ENCODE results near the gene CDHR2. TPM values are rescaled to one million over a fixed set of nuclear protein-coding genes. Genes with fewer than 3 reads are reported as not detected.

The CDHR2 gene
- total RNA-seq, 1 donor from 2014 or later: 1.7 TPM

DNA sequence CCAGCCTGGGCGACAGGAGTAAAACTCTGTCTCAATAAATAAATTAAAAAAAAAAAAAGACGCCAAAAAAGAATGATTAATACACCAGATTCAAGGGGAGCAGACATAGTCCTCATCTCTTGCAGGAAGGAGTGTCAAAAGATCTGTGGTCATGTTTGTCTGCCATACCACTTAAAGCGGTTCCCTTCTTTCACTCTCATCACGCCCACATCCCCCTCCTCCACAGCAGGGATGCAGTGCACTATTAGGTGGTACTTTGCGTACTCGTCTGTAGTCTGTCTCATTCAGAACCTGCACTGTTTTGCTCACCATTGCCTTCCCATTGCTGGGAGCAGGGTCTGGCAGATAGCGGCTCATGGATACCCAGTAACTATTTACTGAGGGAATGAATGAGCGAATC lies 11.2 kb downstream of the CDHR2 start:
- intact Hi-C loops (cut with micrococcal nuclease): no loop called here

DNA sequence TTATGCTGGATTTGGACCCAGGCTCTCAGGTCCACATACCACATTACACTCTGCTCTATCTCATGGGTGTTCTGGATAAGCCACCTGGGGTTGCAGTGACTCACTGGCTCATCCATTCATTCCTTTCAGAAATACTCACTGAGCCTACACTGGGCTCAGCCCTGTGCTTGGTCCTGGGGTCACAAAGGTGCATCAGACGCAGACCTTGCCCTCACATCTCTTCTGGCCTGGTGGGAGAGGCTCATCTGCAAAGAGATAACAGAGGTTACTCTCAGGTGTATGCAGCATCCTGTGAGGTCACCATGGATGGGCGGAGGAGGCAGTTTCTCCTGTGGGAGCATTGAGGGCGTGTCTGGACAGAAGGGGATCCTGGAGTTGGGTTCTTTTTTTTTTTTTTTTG lies 12.1 kb downstream of the CDHR2 start:
- intact Hi-C loops (cut with micrococcal nuclease): no loop called here

DNA sequence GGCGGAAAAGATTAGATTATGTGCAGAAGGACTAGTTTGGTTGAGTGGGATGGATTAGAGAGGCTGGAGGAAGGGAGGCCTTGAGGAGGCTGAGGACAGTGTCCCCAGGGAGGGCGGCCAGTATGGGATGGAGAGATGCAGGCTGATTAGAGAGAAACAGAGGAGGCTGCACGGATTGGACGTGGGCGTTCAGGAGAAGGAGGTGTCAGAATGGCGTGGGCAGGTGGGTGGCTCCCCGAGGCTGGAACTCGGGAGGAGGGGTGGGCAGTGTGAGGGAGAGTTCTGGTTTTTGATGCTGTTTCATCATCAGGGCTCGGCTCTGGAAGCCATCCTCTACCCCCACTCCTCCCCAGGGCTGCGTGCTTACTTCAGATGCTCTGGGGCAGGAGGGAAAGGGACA lies 13.0 kb downstream of the CDHR2 start:
- intact Hi-C loops (cut with micrococcal nuclease): no loop called here

GRCh38 chr5:176564002-176564401 lies 14.9 kb downstream of the CDHR2 start:
- intact Hi-C loops (cut with micrococcal nuclease): no loop called here

GRCh38 chr5:176565760-176566288 lies 16.7 kb downstream of the CDHR2 start:
- intact Hi-C loops (cut with micrococcal nuclease): no loop called here

DNA sequence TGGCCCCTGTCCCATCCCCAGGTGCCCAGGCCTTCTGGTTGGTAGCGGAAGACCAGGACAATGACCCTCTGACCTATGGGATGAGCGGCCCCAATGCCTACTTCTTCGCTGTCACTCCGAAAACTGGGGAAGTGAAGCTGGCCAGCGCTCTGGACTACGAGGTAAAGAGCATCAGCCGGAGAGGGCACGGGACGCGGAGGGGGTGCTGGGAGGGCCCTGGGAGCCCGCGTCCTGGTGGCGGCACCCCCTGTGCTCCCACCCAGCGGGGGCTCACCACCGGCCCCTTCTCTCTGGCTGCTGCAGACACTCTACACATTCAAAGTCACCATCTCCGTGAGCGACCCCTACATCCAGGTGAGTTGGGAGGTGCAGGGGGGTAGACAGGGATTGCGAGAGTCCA lies 19.5 kb downstream of the CDHR2 start:
- intact Hi-C loops (cut with micrococcal nuclease): no loop called here

GRCh38 chr5:176570044-176570443 lies 20.9 kb downstream of the CDHR2 start:
- intact Hi-C loops (cut with micrococcal nuclease): no loop called here

DNA sequence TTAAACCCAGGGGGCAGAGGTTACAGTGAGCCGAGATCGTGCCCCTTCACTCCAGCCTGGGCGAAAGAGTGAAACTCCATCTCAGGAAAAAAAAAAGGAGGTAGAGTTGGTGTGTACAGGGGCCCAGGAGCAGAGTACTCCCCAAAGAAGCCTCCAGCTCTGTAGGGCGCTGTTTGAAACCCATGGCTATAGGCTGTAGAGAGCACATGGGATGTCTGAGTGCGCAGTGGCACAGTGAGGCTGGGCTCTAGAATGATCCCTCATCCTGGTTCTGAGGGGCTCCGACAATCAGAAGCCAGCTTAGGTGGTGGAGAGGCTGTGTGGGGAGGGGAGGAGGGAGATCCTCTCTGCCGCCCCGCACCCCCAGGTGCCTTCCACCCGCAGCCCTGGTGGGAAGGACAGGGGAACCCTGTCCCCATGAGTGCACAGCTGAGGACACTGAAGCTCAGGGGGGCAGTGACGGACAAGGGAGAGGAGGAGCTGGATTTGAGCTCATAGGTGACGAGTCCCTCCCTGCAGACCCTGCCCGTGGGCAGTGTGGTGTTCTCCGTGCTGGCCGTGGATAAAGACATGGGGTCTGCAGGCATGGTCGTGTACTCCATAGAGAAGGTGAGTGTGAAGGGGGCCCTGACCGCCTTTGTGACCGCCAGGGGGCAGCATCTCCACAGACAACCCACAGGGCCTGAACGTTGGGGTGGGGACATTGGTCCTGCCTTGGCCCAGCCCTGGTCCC lies 24.6 kb downstream of the CDHR2 start:
- intact Hi-C loops (cut with micrococcal nuclease): loop anchor here (1.0 to 2.0 kb wide), 7 partner anchors 24 to 385 kb away; partner anchors contain the start of genes CLTB, FAF2 and TSPAN17

DNA sequence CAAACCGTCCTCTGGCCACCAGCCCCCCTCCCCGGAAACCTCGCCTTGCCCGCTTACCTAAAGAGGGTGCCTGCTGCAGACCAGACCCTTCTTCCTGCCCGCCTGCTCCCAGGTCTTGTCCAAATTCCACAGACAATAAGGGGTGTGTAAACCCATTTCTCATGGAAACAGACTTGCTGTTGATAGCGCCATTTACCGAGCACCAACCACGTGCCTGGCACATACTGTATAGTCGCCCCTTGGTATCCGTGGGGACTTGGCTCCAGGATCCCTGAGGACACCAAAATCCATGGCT lies 25.1 kb downstream of the CDHR2 start:
- intact Hi-C loops (cut with micrococcal nuclease): loop anchor here (1.0 to 2.0 kb wide), 7 partner anchors 23 to 385 kb away; partner anchors contain the start of genes CLTB, FAF2 and TSPAN17

GRCh38 chr5:176575066-176575465 lies 25.9 kb downstream of the CDHR2 start:
- intact Hi-C loops (cut with micrococcal nuclease): loop anchor here (2.0 kb wide), 2 partner anchors 72 to 384 kb away; partner anchors contain the start of gene TSPAN17

DNA sequence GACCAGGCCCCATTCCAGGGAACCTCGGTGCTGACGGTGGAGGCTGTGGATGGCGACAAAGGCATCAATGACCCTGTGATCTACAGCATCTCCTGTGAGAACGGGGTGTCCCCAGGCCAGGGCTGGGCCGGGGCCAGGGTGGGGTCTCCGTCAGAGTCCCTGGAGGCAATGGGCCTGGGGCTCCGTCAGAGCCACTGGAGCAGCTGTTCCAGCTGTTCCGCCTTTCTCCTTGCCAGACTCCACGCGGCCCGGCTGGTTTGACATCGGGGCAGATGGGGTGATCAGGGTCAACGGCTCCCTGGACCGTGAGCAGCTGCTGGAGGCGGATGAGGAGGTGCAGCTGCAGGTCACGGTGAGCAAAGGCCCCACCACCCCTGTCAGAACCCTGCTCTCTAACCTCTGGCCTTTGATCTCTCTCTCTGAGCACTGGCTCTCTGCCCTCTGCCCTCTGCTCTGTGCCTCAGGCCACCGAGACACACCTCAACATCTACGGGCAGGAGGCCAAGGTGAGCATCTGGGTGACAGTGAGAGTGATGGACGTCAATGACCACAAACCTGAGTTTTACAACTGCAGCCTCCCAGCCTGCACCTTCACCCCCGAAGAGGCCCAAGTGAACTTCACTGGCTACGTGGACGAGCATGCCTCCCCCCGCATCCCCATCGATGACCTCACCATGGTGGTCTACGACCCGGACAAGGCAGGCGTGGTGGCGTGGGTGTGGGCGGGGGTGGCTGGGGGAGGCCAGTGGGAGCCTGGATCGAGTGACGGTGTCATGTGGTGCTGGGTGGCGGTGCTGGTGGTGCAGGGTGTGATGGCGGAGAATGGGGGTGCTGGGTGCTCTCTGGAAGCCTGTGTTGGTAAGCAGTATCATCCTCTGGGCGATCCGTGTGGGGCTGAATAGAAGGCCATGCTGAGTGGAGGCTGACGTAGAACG lies 26.6 kb downstream of the CDHR2 start:
- intact Hi-C loops (cut with micrococcal nuclease): loop anchor here (2.0 kb wide), 2 partner anchors 71 to 383 kb away; partner anchors contain the start of gene TSPAN17

DNA sequence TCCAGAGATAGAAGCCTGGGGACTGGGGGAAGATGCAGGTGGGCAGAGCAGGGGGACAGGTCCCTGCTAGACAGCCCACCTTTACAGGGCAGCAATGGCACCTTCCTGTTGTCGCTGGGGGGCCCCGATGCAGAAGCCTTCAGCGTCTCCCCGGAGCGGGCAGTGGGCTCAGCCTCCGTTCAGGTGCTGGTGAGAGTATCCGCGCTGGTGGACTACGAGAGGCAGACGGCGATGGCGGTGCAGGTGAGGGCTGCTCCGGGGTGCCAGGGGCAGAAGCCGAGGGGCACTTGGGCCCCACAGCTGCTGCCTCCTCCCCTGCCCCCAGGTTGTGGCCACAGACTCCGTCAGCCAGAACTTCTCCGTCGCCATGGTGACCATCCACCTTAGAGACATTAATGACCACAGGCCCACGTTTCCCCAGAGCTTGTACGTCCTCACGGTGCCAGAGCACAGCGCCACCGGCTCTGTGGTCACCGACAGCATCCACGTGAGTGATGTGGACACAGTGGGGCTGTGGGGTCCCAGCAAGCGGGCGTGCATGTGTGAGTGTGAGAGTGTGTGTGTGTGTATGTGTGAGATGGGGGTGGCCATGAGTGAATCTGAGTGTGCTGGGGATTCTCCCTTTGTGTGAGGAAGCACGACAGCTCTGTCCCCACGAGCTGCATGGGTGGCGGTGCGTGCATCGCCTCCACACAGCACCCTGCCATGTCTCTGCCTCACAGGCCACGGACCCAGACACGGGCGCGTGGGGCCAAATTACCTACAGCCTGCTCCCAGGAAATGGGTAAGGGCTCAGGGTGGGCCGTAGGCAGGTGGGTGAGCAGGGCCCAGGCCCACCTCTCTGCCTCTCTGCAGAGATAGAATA lies 28.4 kb downstream of the CDHR2 start:
- intact Hi-C loops (cut with micrococcal nuclease): no loop called here

- intact Hi-C loops (cut with micrococcal nuclease): no loop called here
These were observed 29.3 kb downstream of the CDHR2 start for GRCh38 chr5:176578391-176578808.

- intact Hi-C loops (cut with micrococcal nuclease): no loop called here
These were observed 30.2 kb downstream of the CDHR2 start for GRCh38 chr5:176579323-176579722.

- intact Hi-C loops (cut with micrococcal nuclease): no loop called here
These were observed 32.2 kb downstream of the CDHR2 start for GRCh38 chr5:176581361-176581760.

GRCh38 chr5:176583076-176583475 lies 33.9 kb downstream of the CDHR2 start:
- intact Hi-C loops (cut with micrococcal nuclease): no loop called here

DNA sequence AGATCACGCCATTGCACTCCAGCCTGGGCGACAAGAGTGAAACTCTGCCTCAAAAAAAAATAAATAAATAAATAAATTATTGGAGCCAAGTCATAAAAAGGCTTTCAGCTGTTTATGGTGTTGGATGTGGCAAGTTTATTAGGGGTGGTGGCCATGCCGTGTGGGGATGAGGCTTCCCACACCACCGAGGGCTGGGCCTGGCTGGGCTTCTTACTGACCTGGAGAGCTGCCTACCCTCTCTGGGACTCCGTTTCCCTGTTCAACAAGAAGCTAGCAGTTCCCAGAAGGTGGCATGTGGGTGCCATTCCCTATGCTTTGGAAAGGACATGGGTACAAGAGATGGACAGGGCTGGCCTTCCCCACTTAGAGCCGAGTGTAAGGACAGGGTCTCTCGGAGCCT lies 38.3 kb downstream of the CDHR2 start:
- intact Hi-C loops (cut with micrococcal nuclease): no loop called here

DNA sequence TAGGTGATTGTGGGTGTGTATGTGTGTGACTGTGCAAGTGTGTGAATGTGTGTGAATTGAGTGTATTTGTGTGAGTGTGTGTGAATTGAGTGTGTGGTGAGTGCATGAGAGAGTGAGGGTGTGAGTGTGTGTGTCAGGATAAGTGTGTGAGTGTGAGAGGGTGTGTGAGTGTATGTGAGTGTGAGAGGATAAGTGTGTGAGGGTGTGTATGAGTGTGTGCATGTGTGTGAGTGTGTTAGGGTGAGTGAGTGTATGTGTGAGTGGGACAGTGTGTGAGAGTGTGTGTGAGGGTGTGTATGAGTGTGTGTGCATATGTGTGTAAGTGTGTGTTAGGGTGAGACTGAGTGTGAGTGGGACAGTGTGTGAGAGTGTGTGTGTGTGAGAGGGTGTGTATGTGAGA lies 39.2 kb downstream of the CDHR2 start:
- intact Hi-C loops (cut with micrococcal nuclease): no loop called here

DNA sequence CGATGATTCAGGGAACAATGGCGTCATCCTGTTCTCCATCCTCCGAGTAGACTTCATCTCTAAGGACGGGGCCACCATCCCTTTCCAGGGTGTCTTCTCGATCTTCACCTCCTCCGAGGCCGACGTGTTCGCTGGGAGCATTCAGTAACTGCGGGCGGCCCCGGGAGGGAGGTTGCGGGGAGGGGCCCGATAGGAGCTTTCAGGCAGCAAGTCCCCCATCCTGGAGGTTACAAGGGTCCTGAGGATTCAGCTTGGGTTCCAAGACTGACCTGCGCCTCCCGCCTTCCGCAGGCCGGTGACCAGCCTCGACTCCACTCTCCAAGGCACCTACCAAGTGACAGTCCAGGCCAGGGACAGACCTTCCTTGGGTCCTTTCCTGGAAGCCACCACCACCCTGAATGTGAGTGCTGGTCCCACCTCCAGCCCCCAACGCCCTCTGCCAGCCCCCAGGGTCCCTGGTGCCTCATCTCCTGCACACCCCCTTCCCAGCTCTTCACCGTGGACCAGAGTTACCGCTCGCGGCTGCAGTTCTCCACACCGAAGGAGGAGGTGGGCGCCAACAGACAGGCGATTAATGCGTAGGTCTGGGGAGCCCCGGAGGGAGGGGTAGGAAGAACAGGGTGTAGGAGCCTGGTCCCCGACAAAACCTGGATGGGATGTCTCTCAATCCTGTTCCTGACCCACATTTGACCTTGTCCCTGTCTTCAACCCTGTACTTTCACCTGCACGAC lies 40.1 kb downstream of the CDHR2 start:
- intact Hi-C loops (cut with micrococcal nuclease): no loop called here

GRCh38 chr5:176590035-176590717 lies 41.0 kb downstream of the CDHR2 start:
- intact Hi-C loops (cut with micrococcal nuclease): no loop called here

Data from T-helper 1 cell treated with Interleukin-12 subunit alpha and Interleukin-12 subunit beta and Interleukin-4 antibody, amounts not matched to agents 30 ng/mL and 1 ng/mL, for 36 hours (primary cell).